ENCODE results near the gene KRT15.
A peak's percentile ranks its signal among the peaks of the same experiment; 100 is the strongest.

The KRT15 gene

DNA sequence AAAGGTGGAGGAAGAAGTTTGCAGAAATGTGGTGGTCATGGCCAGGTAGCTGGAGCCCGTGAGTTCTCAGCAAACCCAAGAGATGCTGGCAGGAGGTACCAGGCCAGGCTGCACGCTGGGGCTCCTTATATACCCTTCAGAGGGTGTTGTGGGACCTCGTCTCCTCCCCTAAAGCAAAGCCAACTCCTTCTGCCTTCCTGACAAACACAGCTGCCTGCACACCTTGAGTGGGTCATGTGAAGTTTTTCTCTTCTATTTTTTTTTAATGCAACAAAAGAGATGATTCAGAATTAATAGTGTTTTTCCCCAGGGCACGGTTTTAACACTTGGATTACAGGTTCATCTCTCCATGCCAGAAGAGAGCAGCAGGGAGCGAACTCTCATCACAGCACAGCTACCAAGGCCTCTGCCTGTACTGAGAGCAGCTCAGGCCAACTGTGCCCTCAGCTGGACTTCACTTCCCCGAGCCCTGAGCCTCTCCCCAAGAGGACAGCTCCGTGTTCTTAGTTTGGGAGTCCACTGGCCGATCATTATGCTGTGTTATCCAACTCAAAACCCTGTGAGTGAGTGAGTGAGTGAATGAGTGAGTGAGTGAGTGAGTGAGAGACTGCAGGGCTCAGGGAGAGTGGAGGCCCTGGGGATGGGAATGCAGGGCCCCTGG lies at the start of gene KRT15:
Gene KRT15, minus strand, starts transcription at position 102 of the 661 bp plus-strand sequence. Its CDS starts 63 bp downstream, at position 39.
- DNase-seq (ENCODE audit: low read depth) = no peak

DNA sequence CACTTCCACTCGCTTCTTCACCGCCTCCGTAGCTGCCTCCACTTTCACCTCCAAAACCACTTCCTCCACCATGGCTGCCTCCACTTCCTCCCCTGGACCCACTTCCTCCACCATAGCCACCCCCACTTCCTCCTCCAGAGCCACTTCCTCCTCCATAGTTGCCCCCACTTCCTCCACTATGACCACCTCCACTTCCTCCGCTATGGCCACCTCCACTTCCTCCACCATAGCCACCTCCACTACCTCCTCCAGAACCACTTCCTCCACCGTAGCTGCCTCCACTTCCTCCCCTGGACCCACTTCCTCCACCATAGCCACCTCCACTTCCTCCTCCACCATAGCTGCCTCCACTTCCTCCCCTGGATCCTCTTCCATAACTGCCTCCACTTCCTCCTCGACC lies 48.6 kb upstream of the KRT15 start:
- no peak for DNase-seq (ENCODE audit: low read depth)

DNA sequence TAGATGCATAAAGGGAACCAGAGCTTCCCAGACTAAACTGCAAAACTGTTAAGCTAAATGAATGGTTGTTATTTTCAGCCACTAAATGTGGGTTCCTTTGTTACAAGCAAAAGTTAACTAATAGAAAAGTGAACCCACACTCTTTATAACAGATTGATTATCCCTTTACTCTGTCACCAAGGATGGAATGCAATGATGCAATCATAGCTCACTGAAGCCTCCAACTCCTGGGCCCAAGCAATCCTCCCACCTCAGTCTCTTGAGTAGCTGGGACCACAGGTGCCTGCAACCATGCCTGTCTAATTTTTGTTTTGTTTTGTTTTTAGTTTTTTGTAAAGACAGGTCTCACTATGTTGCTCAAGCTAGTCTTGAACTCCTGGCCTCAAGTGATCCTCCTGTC lies 46.6 kb upstream of the KRT15 start:
- DNase-seq (ENCODE audit: low read depth) = no peak

DNA sequence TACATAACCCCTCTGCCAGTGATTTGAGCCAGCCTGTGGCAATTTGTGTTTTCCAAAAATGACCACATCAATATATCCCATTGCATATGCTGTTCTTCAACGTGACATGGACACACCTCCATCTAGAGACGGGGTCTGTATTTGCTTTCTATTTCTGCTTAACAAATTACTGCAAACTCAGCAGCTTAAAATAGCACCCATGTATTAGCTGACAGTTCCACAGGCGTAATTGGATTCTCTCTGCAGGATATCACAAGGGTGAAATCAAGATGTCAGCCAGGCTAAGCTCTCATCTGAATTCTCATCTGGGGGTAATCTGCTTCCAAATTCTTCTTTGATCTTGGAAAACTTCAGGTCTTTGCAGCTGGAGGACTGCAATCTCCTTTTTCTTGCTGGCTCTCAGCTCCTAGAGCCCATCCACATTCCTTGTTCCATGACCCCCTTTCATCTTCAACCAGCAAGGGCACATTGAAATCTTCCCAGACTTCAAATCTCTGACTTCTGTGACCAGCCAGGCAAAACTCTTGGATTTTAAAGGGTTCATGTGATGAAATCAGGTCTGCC lies 45.0 kb upstream of the KRT15 start:
- DNase-seq (ENCODE audit: low read depth) = no peak

DNA sequence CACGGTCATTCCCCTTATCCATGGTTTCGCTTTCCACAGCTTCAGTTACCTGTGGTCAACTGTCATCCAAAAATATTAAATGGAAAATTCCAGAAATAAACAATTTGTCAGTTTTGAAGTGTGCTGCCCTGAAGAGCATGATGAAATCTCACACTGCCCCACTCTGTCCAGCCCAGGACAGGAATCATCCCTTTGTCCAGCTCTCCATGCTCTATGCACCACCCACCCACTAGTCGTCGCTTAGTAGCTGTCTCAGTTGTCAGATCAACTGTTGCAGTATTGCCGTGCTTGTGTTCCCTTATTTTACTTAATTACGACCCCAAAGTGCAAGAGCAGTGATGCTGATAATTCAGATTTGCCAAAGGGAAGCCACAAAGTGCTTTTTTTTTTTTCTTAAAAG lies 42.9 kb upstream of the KRT15 start:
- DNase-seq (ENCODE audit: low read depth) = no peak

DNA sequence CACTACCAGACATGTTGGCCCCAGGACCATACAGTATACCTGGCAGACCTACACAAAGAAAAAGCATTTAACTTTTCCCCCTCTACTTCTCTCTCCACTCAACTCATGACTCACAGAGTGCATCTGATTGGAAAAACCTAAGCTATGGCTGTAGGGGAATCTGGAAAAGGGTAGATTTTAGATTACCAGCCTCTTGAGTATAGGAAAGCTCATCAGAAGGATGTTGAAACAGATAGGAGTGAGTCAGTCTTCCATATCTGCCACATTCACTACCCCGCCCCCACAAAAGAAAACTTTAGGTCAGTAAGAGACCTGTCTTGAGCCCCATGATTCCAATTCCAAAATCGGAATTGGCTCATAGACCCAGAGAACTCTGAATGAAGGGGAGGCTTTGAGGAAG lies 40.9 kb upstream of the KRT15 start:
- no peak for DNase-seq (ENCODE audit: low read depth)

DNA sequence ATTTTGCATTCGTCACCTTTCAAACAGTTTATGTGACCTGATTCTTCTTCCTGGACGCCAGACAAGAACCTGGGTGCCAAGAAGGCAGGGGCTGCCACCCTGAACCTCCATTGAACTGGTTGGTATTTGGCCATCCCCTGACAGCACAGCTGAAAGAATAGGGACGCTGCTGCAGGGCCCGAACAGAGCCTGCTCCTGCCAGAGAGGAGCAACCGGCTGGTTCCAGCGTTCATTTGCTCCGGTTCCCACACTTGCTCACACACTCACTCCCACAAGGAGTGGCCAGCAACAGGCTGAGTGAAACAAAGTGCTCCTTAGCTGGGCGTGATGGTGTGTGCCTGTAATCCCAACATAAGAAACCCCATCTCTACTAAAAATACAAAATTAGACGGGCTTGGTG lies 38.2 kb upstream of the KRT15 start:
- DNase-seq (ENCODE audit: low read depth) = no peak

DNA sequence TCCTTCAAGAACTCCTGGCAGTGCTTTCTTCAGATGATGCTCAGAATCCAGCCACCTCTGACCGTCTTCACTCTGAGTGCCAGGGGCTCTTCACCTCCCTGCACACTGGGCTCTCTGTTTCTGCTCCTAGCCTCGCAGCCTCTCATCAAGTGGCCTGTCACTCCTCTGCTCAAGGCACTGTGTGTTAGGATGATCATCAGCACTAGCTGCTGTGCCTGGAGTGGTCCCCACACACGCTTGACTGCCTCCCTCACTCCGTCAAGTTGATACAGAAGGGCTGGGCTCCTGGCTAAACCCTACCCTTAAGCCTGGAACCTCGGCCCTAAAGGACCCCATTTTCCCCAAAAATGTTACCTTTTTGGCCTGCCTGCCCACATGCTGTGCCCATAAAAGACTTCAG lies 37.6 kb upstream of the KRT15 start:
- DNase-seq (ENCODE audit: low read depth) = no peak

DNA sequence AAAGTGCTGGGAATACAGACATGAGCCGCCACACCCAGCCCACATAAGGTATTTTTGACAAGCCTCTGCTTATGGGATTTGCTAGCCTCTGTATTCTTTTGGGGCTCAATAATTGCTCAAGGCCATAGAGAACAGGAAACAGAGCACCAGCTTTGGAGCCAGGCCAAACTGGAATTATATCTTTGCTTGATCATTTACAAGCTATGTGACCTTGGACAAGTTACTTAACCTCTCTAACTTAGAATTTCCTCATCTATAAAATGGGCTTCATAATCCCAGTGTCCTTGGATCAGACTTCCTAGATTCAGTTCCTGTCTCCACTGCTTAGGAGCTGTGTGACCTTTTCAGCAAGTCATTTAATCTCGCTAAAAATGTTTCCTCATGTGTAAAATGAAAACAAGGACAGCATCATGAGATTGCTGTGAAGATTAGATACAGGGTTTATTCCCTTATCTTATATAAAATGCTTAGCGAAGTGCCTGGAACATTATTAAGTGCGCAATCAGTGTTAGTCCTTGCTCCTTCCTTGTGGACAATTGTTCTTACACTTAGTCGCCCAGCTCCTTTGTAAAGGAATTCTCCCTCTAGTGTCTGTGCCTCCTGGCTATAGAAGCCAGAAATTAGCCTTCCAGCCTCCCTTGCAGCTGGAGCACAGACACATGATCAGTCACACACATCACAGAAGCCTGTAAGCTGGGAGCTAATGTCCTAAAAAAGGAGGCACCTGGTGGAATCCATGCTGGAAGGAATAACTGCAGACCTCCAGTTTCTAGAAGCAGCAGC lies 36.6 kb upstream of the KRT15 start:
- DNase-seq (ENCODE audit: low read depth) = no peak

DNA sequence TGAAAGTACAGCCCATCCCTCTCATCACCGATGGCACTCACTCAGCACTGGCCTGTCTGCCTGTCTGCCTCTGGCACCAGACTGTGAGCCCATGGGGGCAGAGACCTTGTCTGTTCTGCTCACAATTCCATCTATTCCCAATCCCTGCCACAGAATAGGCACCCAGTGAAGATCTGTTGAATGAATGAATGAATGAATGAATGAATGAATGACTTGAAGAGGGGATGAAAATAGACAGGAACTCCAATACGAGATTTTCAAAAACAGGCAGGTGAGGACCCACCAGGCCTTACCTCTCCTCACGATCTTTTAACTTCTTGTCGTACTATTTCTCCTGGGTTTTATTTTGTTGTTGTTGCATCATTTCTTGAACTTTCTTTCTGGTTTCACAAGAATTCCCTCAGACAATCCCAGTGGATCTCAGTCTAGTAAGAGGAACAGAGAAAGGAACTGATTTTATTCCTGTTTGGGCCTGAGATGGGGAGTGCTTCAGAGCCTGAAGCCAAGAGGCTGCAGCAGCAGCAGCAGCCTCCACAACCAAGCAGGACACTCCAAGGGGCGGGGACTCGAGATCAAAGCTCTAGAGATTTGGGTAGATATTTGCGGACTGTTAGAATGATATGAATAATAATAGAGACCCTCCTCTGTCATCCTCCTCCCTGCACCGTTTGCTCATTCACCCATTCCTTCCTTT lies 35.4 kb upstream of the KRT15 start:
- DNase-seq (ENCODE audit: low read depth) = no peak

DNA sequence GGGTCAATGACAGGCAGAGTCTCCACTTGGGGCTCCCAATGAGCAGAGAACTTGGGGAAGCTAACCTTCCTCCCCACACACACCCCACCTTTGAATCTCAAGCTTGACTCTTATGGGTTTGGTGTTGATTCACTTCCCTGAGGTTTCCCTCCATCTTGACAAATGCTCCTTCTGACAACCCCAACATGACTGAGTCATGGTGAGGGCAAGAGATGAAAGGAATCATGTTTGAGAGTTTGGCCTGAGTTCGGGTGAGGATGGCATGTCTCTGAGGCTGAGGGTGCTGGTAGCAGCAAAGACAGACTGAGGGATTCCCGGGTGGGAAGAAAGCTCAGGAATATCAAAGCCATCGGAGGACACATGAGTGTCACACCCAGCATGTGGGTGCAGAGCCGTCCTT lies 34.5 kb upstream of the KRT15 start:
- no peak for DNase-seq (ENCODE audit: low read depth)

DNA sequence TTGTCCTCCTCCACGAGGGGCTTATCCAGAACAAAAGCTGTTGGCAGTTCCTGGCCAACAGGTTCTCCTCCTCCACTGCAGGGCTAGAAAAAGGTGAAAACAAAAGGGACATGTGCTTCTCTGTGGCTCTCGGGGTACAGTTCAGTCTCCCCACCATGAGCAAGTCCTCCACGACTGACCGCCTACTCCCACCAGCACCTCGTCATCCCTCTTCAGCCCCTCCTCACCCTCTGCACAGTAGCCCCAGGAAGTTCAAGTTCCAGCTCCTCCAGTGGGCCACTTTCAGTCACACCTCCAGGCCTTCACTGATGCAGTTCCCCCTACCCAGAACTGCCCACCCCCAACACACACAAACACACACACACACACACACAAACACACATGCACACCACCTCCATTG lies 33.8 kb upstream of the KRT15 start:
- DNase-seq (ENCODE audit: low read depth) = no peak

DNA sequence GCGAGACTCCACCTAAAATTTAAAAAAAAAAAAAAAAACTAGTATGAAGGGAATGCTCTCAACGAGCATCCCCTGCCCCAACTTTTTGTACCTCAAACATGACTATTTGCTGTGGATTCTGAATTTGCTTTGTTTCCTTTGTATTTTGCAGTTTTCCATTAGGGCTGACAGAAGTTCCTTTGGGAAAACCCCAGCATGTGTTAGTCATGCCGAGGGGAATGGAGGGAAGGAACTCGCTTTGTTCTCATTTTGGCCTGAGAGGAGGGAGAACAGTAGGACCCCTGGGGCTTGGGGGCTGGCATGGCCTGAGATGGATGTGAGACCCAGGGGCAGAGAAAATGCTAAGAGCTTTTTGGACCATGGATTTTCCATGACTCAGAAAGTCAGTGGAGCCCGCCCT lies 32.7 kb upstream of the KRT15 start:
- DNase-seq (ENCODE audit: low read depth) = no peak

DNA sequence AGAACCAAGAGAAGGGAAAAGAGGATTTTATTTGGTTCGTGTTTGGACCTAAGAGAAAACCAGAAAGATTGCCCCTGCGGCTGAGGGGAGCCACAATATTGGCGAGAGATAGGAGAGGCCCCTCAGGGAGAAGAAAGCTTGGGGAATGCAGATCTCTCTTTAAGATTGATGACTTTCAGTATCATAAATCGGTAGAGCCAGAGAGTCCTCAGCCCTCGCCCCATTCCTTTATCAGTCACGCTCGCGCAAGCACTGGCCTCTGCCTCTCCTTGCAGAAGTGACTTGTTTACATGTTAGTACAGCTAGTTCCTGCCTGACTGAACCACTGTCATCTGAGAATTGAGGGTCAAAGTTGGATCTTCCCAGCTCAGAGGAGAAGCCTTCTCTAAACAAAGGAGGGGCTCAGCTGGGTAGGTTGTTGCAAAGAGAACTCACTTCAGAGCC lies 30.9 kb upstream of the KRT15 start:
- DNase-seq (ENCODE audit: low read depth) = no peak

DNA sequence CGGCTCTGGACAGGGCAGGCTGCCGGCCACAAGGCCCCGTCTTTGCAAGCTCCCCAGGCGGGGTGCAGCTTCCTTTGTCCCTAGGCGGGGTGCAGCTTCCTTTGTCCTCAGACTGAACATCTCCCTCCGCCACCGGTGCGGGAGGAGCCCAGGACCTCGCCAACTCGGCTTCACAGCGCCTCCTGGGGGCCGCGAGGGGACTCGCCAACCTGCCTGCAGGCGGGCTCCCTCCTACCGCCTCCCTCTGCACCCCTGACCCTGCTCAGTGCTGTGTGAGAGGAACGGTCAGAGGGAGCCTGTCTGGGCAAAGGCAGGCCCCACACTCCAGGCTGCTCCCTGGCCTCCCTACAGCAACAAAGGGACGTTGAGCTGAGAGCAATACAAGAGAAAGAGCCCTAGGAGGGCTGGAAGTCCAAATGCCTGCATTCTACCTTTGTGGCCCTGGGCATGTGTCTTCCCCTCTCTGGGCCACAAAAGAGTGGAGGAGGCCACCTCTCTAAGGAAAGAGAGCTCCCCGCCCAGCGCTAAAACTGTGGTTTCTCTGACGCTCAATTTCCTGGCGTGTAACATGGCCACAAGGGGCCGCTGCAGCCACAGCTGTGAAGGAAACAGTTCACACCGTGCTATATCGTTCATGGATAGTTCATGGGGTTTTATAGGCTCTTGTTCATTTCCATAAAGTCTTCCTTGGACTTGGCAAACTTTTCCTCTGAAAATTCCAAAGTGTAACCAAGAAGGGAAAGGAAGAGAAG lies 30.3 kb upstream of the KRT15 start:
- peak; percentile 24 for DNase-seq (ENCODE audit: low read depth)

DNA sequence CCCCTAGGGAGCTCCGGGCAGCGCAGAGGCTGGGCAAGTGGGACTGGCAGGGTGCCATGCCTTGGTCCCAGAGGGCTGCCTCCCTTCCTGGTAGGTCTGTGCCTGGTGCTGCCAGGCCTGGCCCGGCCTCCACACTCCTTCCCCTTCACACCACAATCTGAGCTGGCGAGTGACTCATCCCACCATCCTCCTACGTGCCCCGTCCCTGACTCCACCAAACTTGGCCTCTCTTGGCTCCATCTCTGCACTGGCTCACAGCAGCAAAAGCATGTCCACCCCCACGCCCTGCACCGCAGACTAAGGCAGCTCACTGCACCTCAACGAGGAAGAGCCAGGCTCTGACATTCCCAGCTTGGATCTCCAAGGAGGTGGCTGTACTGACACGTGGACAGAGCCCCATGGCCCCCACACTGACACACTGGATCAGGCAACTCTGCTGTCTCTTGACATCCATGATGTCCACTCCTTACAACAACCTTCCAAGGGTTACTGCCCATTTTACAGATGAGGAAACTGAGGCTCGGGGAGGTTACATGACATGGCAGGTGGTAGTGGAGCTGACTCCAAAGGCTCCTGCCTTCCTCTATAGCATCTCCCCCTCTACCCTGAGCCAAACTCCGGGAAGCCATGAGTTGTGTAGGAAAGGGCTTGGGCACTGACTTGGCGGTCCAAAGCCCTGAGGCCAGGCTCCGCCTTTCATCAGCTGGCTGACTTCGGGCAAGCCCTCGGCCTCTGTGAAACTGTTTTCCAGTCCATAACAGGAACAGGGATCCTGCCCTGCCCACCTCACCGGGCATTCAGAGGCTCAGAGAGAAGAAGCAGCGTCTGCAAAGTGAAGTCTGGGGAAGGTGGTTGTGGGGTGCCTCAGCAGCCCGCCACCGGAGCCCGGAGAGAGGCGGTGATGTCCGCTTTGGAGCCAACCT lies 29.5 kb upstream of the KRT15 start:
- DNase-seq (ENCODE audit: low read depth) = no peak

DNA sequence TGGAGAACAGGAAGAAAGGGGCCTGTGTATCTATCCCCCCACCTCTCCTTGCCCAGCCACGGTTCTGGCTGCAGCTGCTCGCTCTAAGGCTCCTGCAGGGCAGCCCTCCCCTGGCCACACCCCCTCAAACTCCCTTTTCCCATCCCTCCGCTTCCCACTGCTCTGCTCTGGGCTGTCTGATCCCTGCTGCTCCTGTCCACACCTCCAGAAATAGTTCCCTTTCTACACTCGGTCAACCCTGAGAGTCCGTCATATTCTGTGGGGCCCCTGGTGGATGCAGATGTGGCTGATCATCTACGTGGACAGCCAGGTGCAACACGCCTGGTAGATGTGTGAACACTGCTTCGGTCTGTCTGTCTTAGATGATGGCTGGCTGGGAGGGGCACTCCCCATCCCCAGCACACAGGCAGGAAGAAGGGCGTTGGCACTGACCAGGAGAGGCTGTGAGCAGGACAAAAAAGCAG lies 28.7 kb upstream of the KRT15 start:
- no peak for DNase-seq (ENCODE audit: low read depth)

DNA sequence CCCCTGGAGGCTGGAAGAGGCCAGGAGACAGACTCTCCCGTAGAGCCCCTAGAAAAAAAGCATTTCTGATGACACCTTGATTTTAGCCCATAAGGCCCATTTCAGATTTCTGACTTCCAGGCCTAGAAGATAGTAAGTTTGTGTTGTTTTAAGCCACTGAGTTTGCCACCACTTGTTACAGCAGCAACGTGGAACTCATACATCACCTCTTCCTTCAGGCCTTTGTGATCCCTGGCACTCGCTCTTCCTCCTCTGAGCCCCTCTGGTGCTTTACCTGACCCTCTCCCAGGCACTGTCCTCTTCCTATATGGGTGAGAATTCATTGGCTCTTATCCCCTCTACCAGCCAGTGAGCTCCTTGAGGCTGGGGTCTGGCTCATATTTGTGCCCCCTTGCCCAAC lies 28.1 kb upstream of the KRT15 start:
- DNase-seq (ENCODE audit: low read depth) = no peak

DNA sequence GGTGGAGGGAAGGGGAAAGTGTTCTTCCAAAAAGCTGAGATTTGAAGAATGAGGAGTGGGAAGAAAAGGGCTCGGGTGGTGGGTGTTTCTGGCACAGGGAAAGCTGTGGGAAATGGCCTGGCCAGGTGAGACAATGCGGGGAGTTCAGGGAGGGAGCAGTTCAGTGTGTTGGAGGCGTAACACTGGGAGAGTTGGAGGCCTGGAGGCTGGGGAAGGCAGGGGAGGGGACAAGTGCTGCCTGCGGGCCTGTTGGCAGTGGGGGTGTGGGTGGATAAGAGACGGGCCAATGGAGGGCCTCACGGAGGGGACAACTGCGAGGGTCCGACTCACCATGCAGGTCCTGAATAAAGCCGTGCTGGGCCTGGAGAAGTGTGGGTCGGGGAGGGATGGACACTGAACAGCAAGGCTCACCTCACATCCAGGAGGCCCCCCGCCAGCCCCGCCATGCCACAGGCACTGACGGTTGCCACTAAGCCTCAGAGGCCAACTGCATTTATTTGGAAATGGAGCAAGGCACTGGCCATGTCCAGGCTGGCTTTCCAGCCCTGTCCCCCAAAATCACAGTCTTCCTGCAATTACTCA lies 27.2 kb upstream of the KRT15 start:
- no peak for DNase-seq (ENCODE audit: low read depth)

DNA sequence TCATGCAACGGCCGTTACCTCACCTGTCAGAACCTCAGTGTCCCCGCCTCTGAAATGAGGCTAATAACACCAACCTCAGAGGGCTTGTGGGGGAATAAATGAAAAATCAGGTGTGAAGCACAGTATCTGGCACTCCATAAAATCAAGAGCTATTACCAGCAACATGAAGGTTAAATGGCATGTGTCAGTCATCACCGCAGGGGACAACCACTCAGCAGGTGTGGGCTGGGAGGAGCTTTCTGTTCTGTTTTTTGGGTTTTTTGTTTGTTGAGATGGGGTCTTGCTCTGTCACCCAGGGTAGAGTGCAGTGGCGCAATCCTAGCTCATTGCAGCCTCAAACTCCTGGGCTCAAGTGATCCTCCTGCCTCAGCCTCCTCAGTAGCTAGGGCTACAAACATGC lies 26.2 kb upstream of the KRT15 start:
- no peak for DNase-seq (ENCODE audit: low read depth)

DNA sequence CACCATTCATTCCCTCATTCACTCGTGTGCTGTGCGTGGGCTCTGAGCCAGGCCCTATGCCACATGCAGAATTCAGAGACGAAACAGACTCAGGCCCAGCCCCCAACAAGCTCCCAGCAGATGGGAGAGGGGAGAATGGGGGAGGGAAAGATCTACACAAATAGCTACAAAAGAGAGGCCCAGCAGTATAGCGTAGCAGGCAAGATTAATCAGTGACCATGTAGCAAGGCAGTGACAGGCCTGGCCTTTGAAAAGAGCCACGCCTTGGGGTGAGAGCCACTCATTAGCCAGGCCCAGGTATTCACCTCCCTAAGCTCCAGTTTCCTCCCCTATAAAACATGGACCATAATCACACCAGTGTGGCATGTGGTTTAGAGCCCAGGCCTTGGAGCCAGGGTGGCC lies 25.8 kb upstream of the KRT15 start:
- DNase-seq (ENCODE audit: low read depth) = no peak
